Measurements from ENCODE around the gene PDZD7.
A peak's percentile ranks its signal among the peaks of the same experiment; 100 is the strongest.

The PDZD7 gene

GRCh38 chr10:100970914-100971811 is 59.8 kb downstream of the PDZD7 start:
- no peak for TF ChIP-seq POU6F1 (CRISPR knock-in tag; IDR thresholded peaks at IDR 0.05; ENCODE audit: borderline replicate concordance, low read depth)
- TF ChIP-seq ZFP30 (CRISPR knock-in tag; IDR thresholded peaks at IDR 0.05) = no peak
- no peak for TF ChIP-seq ZC3H10 (CRISPR knock-in tag; IDR thresholded peaks at IDR 0.05)
- no peak for TF ChIP-seq CREB5 (CRISPR knock-in tag; IDR thresholded peaks at IDR 0.05; ENCODE audit: low read depth)
- TF ChIP-seq RARB (CRISPR knock-in tag; IDR thresholded peaks at IDR 0.05) = no peak
- TF ChIP-seq ZNF565 (CRISPR knock-in tag; conservative IDR thresholded peaks at IDR 0.05; ENCODE audit: low read depth) = no peak
- TF ChIP-seq SNAI2 (CRISPR knock-in tag; IDR thresholded peaks at IDR 0.05) = no peak
- TF ChIP-seq OSR1 (CRISPR knock-in tag; IDR thresholded peaks at IDR 0.05) = no peak
- no peak for TF ChIP-seq ZFP3 (CRISPR knock-in tag; IDR thresholded peaks at IDR 0.05)
- no peak for TF ChIP-seq TCF4 (CRISPR knock-in tag; IDR thresholded peaks at IDR 0.05; ENCODE audit: borderline replicate concordance)
- TF ChIP-seq TOX (CRISPR knock-in tag; IDR thresholded peaks at IDR 0.05; ENCODE audit: borderline replicate concordance) = no peak
- TF ChIP-seq ZNF70 (CRISPR knock-in tag; IDR thresholded peaks at IDR 0.05) = no peak
- no peak for ATAC-seq

GRCh38 chr10:100970076-100970913 is 60.6 kb downstream of the PDZD7 start:
- TF ChIP-seq OSR1 (CRISPR knock-in tag; IDR thresholded peaks at IDR 0.05) = no peak
- peak; percentile 12; the same call in 2 of the 3 replicates for ATAC-seq

- peak; percentile 91 for ATAC-seq
- no peak for TF ChIP-seq ZFP3 (CRISPR knock-in tag; IDR thresholded peaks at IDR 0.05)
- TF ChIP-seq CREB5 (CRISPR knock-in tag; IDR thresholded peaks at IDR 0.05; ENCODE audit: low read depth) = no peak
These were observed 61.5 kb downstream of the PDZD7 start, which contains the start of gene SEMA4G for GRCh38 chr10:100969187-100970075. TSS of gene SEMA4G (plus strand) at chr10:100969504. CDS start at chr10:100972913, 3,409 bp downstream.

GRCh38 chr10:100968863-100969186 is 62.1 kb downstream of the PDZD7 start:
- no peak for TF ChIP-seq ZNF70 (CRISPR knock-in tag; IDR thresholded peaks at IDR 0.05)
- no peak for TF ChIP-seq ISL1 (CRISPR knock-in tag; IDR thresholded peaks at IDR 0.05)
- TF ChIP-seq POU6F1 (CRISPR knock-in tag; IDR thresholded peaks at IDR 0.05; ENCODE audit: borderline replicate concordance, low read depth) = no peak
- no peak for TF ChIP-seq TOX (CRISPR knock-in tag; IDR thresholded peaks at IDR 0.05; ENCODE audit: borderline replicate concordance)
- no peak for TF ChIP-seq GLIS3 (CRISPR knock-in tag; IDR thresholded peaks at IDR 0.05)
- no peak for TF ChIP-seq PPARA (CRISPR knock-in tag; IDR thresholded peaks at IDR 0.05; ENCODE audit: borderline replicate concordance)
- no peak for TF ChIP-seq CSRNP3 (CRISPR knock-in tag; IDR thresholded peaks at IDR 0.05)
- TF ChIP-seq ZC3H10 (CRISPR knock-in tag; IDR thresholded peaks at IDR 0.05) = no peak
- TF ChIP-seq ZFP3 (CRISPR knock-in tag; IDR thresholded peaks at IDR 0.05) = no peak
- TF ChIP-seq RARB (CRISPR knock-in tag; IDR thresholded peaks at IDR 0.05) = no peak
- no peak for TF ChIP-seq ZFP30 (CRISPR knock-in tag; IDR thresholded peaks at IDR 0.05)
- TF ChIP-seq ARNTL (CRISPR knock-in tag; IDR thresholded peaks at IDR 0.05; ENCODE audit: borderline replicate concordance, low read depth) = no peak
- ATAC-seq = peak; percentile 53; the same call in 2 of the 3 replicates

All from SK-N-SH treated with all-trans-retinoic acid at 6 μM for 48 hours (cell line).